Karpas-422 (cell line): ENCODE data around the gene AK8. TPM values are rescaled to one million over a fixed set of nuclear protein-coding genes. Genes with fewer than 3 reads are reported as not detected.
A peak's percentile ranks its signal among the peaks of the same experiment; 100 is the strongest.

Experiments
- DNase-seq: peaks from one replicate; pipeline ENCODE4 v3.0.0-alpha.2; 2015
- H2AFZ ChIP-seq: fragments of 200-600 bp; sonication (generic); 2 replicates; pipeline ENCODE4 v1.6.1; 2014; ENCODE audit warnings: antibody characterized with exemption, low read length, mixed read lengths
- H3K27ac ChIP-seq: fragments of 200-600 bp; sonication (generic); 2 replicates; pipeline ENCODE4 v1.5.1; 2014; ENCODE audit warnings: mild to moderate bottlenecking, low read length, moderate library complexity
- H3K27me3 ChIP-seq: fragments of 200-600 bp; sonication (generic); 2 replicates; pipeline ENCODE4 v1.6.1; 2014; ENCODE audit warnings: low read length, mixed read lengths
- H3K36me3 ChIP-seq: fragments of 200-600 bp; sonication (generic); 2 replicates; pipeline ENCODE4 v1.6.1; 2014; ENCODE audit warnings: low read length, mixed read lengths; ENCODE audit not compliant: insufficient read depth
- H3K4me1 ChIP-seq: fragments of 200-600 bp; sonication (generic); 2 replicates; pipeline ENCODE4 v1.6.1; 2014; ENCODE audit warnings: mild to moderate bottlenecking, low read length, mixed read lengths
- H3K4me2 ChIP-seq: fragments of 200-600 bp; sonication (generic); 2 replicates; pipeline ENCODE4 v1.6.1; 2014; ENCODE audit warnings: low read length, low read depth, mild to moderate bottlenecking; ENCODE audit not compliant: poor library complexity, severe bottlenecking
- H3K4me3 ChIP-seq: fragments of 200-600 bp; sonication (generic); 2 replicates; pipeline ENCODE4 v1.5.1; 2014; ENCODE audit warnings: mild to moderate bottlenecking, antibody characterized with exemption, low read length, mixed read lengths
- H3K79me2 ChIP-seq: fragments of 200-600 bp; sonication (generic); 2 replicates; pipeline ENCODE4 v1.6.1; 2014; ENCODE audit warnings: mild to moderate bottlenecking, low read length, mixed read lengths
- H3K9ac ChIP-seq: fragments of 200-600 bp; sonication (generic); 2 replicates; pipeline ENCODE4 v1.6.0; 2014; ENCODE audit warnings: low read length
- H3K9me2 ChIP-seq: fragments of 200-600 bp; sonication (generic), shearing (Covaris generic); replicated peaks from 2 replicates; pipeline ENCODE4 v1.6.0; 2014; ENCODE audit warnings: mild to moderate bottlenecking, low read length, moderate library complexity; ENCODE audit not compliant: insufficient read depth
- H3K9me3 ChIP-seq: fragments of 300-700, 200-600 bp; sonication (generic); 2 replicates; pipeline ENCODE4 v1.6.1; 2014; ENCODE audit warnings: low read length, mixed read lengths
- H4K20me1 ChIP-seq: fragments of 200-600 bp; sonication (generic); 2 replicates; pipeline ENCODE4 v1.6.1; 2014; ENCODE audit warnings: mild to moderate bottlenecking, antibody characterized with exemption, low read length, low read depth; ENCODE audit not compliant: insufficient read depth
- total RNA-seq: library from RNA; depleted of rRNA; stranded (reverse); fragments of >200 nt; shearing (Covaris generic); gene quantifications from 2 replicates; pipeline ENCODE4 v1.2.3, GENCODE V29; 2014; ENCODE audit warnings: low replicate concordance

AK8 gene
- total RNA-seq, 1 experiment from 2014 or later, result not detected

GRCh38 chr9:132809677-132810271, 68.3 kb downstream of the AK8 start:
- H3K27me3 ChIP-seq, result no peaks in the 10 kb centered on the region
- H3K4me1 ChIP-seq, result no peaks in the 10 kb centered on the region
- no peaks in the 10 kb centered on the region for H3K9me2 ChIP-seq
- H3K79me2 ChIP-seq, result no peaks in the 10 kb centered on the region
- H2AFZ ChIP-seq, result no peak overlapping the region
- no peak overlapping the region for H3K4me2 ChIP-seq
- no peaks in the 10 kb centered on the region for H4K20me1 ChIP-seq
- DNase-seq, result no peak
- H3K36me3 ChIP-seq, result no peaks in the 10 kb centered on the region
- H3K9me3 ChIP-seq, result no peaks in the 10 kb centered on the region
- H3K9ac ChIP-seq, result no peak overlapping the region
- H3K4me3 ChIP-seq, result no peak overlapping the region
- no peak overlapping the region for H3K27ac ChIP-seq

- DNase-seq, result no peak
- no peaks in the 10 kb centered on the region for H3K79me2 ChIP-seq
- no peak overlapping the region for H3K27ac ChIP-seq
Measured at GRCh38 chr9:132808645-132809044, 69.4 kb downstream of the AK8 start.

GRCh38 chr9:132806723-132807421, 71.2 kb downstream of the AK8 start:
- Histone ChIP-seq H3K9me3 (no peaks in the 10 kb centered on the region), H3K27me3 (no peaks in the 10 kb centered on the region), H3K4me3 (no peak overlapping the region), H3K9ac (no peak overlapping the region), H3K79me2 (no peaks in the 10 kb centered on the region), H3K36me3 (no peaks in the 10 kb centered on the region), H3K4me1 (no peaks in the 10 kb centered on the region), H2AFZ (no peak overlapping the region), H3K9me2 (no peaks in the 10 kb centered on the region), H4K20me1 (no peaks in the 10 kb centered on the region), H3K4me2 (no peak overlapping the region), H3K27ac (no peak overlapping the region)
- no peak for DNase-seq

More at GRCh38 chr9:132808645-132809044, 69.4 kb downstream of the AK8 start:
- Histone ChIP-seq H3K36me3 (no peaks in the 10 kb centered on the region), H3K4me1 (no peaks in the 10 kb centered on the region), H3K4me3 (no peak overlapping the region), H3K4me2 (no peak overlapping the region), H3K9me3 (no peaks in the 10 kb centered on the region), H4K20me1 (no peaks in the 10 kb centered on the region), H2AFZ (no peak overlapping the region), H3K9ac (no peak overlapping the region), H3K9me2 (no peaks in the 10 kb centered on the region), H3K27me3 (no peaks in the 10 kb centered on the region)

- Histone ChIP-seq H3K27me3 (no peaks in the 10 kb centered on the region), H2AFZ (no peak overlapping the region), H4K20me1 (no peaks in the 10 kb centered on the region), H3K4me3 (no peak overlapping the region), H3K9me3 (no peaks in the 10 kb centered on the region), H3K4me1 (no peaks in the 10 kb centered on the region), H3K9ac (no peak overlapping the region), H3K79me2 (no peaks in the 10 kb centered on the region), H3K36me3 (no peaks in the 10 kb centered on the region), H3K9me2 (no peaks in the 10 kb centered on the region), H3K27ac (no peak overlapping the region), H3K4me2 (no peak overlapping the region)
- DNase-seq, result no peak
Measured at GRCh38 chr9:132806306-132806705, 71.8 kb downstream of the AK8 start.

GRCh38 chr9:132804576-132805295, 73.3 kb downstream of the AK8 start:
- Histone ChIP-seq H4K20me1 (no peaks in the 10 kb centered on the region), H3K27ac (no peak overlapping the region), H3K27me3 (no peaks in the 10 kb centered on the region), H2AFZ (no peak overlapping the region), H3K9ac (no peak overlapping the region), H3K4me2 (no peak overlapping the region), H3K4me1 (no peaks in the 10 kb centered on the region), H3K36me3 (no peaks in the 10 kb centered on the region), H3K79me2 (no peaks in the 10 kb centered on the region), H3K9me3 (no peaks in the 10 kb centered on the region), H3K9me2 (no peaks in the 10 kb centered on the region), H3K4me3 (no peak overlapping the region)
- DNase-seq, result no peak

GRCh38 chr9:132802121-132802795, 75.8 kb downstream of the AK8 start:
- no peaks in the 10 kb centered on the region for H3K36me3 ChIP-seq
- H3K4me3 ChIP-seq, result no peak overlapping the region
- no peaks in the 10 kb centered on the region for H3K79me2 ChIP-seq
- no peaks in the 10 kb centered on the region for H4K20me1 ChIP-seq
- no peak overlapping the region for H3K9ac ChIP-seq
- H2AFZ ChIP-seq, result no peak overlapping the region
- DNase-seq, result no peak
- H3K4me2 ChIP-seq, result no peak overlapping the region
- H3K9me3 ChIP-seq, result no peaks in the 10 kb centered on the region
- H3K27me3 ChIP-seq, result no peaks in the 10 kb centered on the region
- H3K27ac ChIP-seq, result no peak overlapping the region
- H3K9me2 ChIP-seq, result no peaks in the 10 kb centered on the region
- no peaks in the 10 kb centered on the region for H3K4me1 ChIP-seq

- H3K9me2 ChIP-seq, result no peaks in the 10 kb centered on the region
- H3K4me3 ChIP-seq, result no peak overlapping the region
- no peak for DNase-seq
- no peak overlapping the region for H3K27ac ChIP-seq
- no peaks in the 10 kb centered on the region for H3K36me3 ChIP-seq
- H3K4me2 ChIP-seq, result no peak overlapping the region
- no peak overlapping the region for H3K9ac ChIP-seq
- no peaks in the 10 kb centered on the region for H3K27me3 ChIP-seq
- no peaks in the 10 kb centered on the region for H3K79me2 ChIP-seq
- H4K20me1 ChIP-seq, result no peaks in the 10 kb centered on the region
- H3K9me3 ChIP-seq, result no peaks in the 10 kb centered on the region
- no peaks in the 10 kb centered on the region for H3K4me1 ChIP-seq
- H2AFZ ChIP-seq, result no peak overlapping the region
Measured at GRCh38 chr9:132801659-132802058, 76.4 kb downstream of the AK8 start.

- Histone ChIP-seq H4K20me1 (no peaks in the 10 kb centered on the region), H3K9me3 (no peaks in the 10 kb centered on the region), H3K4me1 (no peaks in the 10 kb centered on the region), H3K36me3 (no peaks in the 10 kb centered on the region), H3K4me2 (no peak overlapping the region), H3K79me2 (no peaks in the 10 kb centered on the region), H3K9ac (no peak overlapping the region), H3K27me3 (no peaks in the 10 kb centered on the region), H3K4me3 (no peak overlapping the region), H3K27ac (no peak overlapping the region), H2AFZ (no peak overlapping the region), H3K9me2 (no peaks in the 10 kb centered on the region)
- DNase-seq, result peak; percentile 87
Measured at GRCh38 chr9:132800038-132800648, 77.9 kb downstream of the AK8 start.
